ENCODE results near the gene TMEM223.
"Not testable (repeated sequence)": the region's sequence is repeated elsewhere in the genome, so short reads cannot be mapped to it uniquely, and the experiment has no call there.

TMEM223 gene, protein sequence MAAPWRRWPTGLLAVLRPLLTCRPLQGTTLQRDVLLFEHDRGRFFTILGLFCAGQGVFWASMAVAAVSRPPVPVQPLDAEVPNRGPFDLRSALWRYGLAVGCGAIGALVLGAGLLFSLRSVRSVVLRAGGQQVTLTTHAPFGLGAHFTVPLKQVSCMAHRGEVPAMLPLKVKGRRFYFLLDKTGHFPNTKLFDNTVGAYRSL

DNA sequence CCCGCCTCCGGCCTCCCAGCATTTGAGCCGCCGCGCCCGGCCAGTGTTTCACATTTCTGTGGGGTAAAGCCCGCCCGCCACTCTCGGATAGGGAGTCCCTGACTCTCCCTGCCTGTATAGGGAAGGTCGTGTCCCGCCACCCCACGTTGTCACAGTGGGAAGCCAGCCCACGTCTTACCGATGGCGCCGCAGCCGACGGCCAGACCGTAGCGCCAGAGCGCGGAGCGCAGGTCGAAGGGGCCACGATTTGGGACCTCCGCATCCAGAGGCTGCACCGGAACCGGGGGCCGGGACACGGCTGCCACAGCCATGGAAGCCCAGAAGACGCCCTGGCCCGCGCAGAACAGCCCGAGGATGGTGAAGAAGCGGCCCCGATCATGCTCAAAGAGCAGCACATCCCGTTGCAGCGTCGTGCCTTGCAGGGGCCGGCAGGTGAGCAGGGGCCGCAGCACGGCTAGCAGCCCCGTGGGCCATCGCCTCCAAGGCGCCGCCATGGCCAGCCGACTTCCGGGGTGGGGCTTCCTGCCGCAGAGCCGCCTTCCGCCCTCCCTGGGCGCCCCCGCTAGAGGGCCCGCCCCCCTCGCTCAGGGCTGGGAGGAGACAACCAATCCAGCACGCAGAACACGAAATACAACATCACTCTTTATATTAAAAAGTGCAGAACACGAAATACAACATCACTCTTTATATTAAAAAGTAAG, at the start of gene TMEM223:
TSS of gene TMEM223 (minus strand) at position 506 of the 701 bp plus-strand sequence. CDS start at position 494, 12 bp downstream.
- DNase-seq (ENCODE audit: low spot score): peak; percentile 91

DNA sequence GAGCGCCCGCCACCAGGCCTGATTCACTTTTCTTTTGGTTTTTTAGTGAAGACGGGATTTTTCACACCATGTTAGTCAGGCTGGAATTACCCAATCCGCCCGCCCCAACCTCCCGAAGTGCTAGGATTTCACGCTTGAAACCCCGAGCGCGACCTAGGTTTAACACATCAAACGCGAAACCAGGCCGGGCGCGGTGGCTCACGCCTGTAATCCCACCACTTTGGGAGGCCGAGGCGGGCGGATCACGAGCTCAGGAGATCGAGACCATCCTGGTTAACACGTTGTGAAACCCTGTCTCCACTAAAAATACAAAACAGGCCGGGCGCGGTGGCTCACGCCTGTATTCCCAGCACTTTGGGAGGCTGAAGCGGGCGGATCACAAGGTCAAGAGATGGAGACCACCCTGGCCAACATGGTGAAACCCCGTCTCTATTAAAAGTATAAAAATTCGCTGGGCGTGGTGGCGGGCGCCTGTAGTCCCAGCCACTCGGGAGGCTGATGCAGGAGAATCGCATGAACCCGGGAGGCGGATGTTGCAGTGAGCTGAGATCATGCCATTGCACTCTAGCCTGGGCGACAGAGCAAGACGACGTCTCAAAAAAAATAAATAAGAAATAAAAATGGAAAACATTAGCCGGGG, 49.0 kb upstream of the TMEM223 start:
- DNase-seq (ENCODE audit: low spot score): peak; percentile 24

DNA sequence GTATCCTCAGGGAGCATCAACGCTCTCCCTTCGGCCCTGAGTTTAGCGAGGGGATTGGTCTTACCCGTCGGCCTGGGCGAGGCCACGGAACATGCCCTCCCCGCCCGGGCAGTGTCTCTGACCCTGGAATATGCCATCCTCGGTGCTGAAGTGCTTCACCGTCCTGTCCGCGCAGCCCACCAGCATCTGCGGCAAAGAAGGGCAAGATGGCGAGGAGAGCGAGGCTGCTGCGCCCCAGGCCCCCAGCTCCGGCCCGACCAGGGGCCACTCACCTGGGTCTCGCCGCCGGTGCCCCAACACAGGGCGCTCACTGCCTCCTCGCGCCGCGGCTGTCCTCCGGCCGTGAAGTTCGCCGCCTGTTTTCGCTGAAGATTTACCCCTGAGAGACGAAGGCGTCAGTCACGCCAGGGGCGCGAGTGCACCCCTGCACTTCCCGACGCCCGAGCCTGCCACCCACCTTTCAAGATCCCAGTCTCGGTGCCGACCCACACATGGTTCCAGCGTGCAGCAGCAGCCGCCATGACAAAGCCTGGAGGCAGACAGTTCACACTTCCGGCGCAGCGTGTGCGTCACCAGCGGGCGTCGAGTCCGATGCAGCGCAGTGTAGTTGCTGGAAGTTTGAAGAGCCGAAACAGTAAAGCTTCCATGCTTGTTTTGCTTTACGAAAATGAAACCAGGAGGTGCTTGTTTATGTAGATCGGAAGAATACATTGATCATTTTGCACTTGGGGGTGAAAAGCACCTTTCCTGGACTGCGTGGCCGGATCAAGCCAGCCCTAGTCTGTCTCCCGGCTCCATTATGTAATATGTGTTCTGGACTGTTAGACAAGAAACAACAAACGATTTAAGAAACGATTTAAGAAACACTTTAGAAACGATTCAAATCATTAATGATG, 47.5 kb upstream of the TMEM223 start, which contains the start of gene WDR74:
TSS of gene WDR74 (minus strand) at position 541 of the 896 bp plus-strand sequence. CDS start at position 521, 20 bp downstream.
- peak; percentile 89 for DNase-seq (ENCODE audit: low spot score)

DNA sequence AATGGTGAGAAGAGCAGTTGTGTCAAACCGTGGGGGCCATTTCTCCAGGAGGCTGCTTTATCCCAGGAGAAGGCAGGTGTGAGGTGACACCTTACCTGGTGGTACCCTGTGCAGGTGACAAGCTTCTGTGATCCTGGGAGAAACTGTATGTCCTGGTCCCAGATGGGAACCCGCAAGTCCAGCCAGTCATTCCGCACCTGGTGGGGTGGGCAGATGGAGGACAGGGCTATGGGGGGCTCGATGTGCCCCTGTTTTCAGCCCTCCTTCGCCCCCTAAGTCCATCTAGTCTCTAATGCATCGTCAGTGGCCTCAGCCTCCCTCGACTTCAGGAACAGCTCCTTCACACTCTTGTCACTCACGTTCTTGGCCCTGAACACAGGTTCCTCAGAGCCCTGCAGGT, 43.5 kb upstream of the TMEM223 start:
- DNase-seq (ENCODE audit: low spot score): no peak

DNA sequence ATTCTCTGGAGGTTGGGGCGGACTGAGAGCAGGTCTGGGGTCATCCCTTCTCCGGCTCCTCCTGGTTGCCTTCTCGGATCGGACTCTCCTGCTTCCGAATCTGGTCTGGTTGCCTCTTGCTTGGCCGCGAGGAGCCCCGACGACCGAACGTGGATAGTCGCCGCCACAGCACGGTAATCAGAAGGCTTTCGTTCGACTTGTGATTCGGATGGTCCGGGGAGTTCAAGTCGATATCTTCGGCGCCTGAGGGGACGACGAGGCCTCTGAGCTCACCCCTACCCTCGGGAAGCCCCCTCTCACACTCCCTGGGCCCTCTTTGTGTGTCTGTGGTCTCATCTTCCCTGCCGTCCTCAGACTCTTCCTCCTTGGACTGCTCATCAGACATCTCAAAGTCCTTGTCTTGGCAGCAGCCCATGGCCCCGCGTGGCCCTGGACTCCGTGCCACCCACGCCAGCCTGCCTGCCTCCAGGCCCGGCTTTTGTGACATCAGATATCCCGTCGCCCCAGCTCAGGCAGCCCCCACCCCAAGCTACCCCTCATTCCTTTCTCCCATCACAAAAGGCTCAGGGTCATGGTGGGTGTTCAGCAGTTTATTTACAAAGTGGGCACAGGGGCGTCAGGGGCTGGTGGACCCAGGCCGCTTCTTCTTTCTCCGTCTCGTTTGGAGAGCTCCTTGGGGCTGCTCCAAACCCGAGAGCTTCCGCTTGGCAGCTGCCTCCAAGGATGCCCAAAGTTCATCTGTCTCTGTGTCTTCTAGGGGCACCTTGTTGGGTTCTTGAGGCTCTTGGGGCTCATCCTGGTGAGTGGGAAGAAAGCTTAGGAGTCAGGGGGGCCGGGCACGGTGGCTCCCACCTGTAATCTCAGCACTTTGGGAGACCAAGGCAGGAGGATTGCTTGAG, 40.8 kb upstream of the TMEM223 start, which contains the start of gene TEX54:
TSS of gene TEX54 (minus strand) at position 506 of the 899 bp plus-strand sequence.
- DNase-seq (ENCODE audit: low spot score): no peak

DNA sequence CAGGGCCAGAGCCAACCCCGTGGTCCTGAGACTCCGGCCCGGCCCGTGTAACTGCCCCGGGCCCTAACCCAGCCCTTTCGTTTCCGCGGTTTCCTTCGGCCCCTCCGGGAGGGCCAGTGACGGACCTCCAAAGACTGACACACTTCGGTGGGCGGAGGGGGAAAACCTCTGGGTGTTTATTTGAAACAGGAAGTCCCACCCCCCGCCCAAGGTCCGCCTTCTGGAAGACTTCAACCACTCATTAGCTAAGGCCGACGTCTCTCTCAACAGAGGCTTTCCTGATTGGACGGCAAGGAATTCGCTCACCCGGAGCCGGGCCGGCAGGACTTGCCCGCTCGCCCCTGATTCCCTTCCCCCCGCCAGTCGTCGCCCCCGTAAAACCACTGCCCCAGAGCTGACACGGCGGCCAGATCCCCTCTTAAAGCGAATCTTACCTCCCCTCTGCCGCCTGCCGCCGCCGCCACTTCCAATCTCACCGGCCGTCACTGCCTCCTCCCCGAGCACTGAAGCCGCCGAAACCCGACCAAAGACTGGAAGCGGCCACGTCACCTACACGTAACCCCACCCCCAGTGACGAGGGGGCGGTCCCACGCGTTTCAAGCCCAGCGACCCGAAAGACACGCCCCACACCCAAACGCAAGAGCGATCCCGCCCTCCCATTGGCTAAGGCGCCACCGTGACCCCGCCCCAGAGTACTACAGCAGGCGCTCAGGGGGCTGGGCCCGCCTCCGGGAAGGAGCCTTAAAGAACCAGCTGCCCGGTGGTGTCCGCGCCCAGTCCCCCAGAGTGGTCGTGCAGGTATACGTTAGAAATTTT, 39.9 kb upstream of the TMEM223 start, which contains the start of gene STX5:
TSS of gene STX5 (minus strand) at position 532 of the 816 bp plus-strand sequence. CDS start 808 bp downstream, outside the sequence.
- peak; percentile 98 for DNase-seq (ENCODE audit: low spot score)

DNA sequence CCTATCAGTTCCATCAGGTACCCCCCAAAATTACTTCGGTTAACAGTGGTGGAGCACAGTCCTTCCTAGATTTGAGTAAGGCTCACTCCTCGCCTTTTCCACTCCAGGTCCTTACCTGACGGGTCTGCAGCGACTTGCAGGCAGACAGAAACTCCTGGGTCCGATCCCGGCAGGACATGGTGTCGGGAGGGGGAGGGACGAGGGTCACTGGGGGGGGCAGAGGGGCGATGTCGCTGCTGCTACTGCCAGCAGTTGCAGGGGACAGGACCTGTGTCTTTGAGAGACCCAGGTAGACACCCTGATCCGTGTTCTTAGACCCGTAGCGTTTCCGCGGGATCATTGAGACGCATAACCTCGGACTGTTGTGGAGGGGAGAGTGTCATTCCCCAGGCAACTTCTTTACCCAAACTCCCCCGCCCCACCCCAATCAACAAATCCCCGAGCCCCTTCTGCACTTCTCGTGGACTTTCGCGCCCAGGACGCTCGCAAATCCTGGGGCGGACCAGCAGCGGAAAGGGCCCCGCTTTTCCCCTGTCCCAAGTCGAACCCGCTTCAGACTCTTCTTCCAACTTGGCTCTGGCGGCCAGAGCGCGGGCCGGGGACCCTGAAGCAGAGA, 39.2 kb upstream of the TMEM223 start:
- peak; percentile 51 for DNase-seq (ENCODE audit: low spot score)

DNA sequence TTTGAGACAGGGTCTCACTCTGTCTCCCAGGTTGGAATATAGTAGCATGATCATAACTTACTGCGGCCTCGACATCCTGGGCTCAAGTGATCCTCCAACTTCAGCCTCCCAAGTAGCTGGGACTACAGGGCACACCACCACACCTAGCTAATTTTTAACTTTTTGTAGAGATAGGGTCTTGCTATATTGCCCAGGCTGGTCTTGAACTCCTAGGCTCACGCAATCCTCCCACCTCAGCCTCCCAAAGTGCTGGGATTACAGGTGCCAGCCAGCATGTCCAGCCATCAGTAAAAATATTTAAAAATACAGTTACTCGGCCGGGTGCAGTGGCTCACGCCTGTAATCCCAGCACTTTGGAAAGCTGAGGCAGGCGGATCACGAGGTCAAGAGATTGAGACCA, 36.3 kb upstream of the TMEM223 start:
- not testable (repeated sequence) for DNase-seq (ENCODE audit: low spot score)

DNA sequence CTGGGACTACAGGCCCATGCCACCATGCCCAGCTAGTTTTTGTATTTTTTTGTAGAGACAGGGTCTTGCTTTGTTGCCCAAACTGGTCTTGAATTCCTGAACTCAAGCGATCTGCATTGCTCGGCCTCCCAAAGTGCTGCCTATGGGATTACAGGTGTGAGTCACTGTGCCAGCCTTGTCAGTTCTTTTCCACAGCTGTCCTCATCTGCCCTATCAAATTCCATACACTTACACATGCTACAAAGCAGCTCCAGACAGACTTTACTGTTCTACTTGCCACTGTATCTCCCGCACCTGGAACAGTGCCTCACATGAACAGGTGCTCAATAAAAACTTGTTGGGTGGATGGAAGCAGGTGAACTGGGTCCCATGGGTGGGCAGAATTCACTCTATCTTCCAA, 31.9 kb upstream of the TMEM223 start:
- no peak for DNase-seq (ENCODE audit: low spot score)

DNA sequence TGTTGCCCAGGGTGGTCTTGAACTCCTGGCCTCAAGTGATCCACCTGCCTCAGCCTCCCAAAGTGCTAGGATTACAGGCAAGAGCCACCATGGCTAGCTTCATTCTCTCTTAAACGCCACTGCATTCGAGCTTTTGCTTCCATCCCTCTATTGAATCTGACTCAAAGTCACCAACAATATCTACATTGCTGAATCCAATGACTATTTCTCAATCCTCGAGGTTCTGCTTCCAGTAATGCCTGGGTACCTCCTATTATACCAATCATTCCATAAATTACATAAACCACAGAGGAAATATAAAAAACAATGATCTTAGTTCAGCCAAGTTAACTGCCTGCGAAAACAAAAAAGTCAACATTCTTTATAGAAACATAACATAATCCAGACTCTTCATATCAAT, 25.3 kb upstream of the TMEM223 start:
- no peak for DNase-seq (ENCODE audit: low spot score)

DNA sequence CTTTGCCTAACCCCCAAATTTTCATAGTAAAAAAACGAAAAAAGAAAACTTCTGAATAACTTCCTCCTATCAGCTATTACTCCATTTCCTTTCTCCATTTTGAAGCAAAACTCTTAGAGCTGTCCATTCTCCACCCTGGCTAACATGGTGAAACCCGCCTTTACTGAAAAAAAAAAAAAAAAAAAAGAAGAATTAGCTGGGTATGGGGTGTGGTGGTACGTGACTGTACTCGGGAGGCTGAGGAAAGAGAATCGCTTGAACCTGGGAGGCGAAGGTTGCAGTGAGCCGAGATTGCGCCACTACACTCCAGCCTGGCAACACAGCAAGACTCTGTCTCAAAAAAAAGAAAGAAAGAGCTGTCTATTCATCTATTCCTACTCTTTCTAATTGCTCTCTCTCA, 24.8 kb upstream of the TMEM223 start:
- no peak for DNase-seq (ENCODE audit: low spot score)

DNA sequence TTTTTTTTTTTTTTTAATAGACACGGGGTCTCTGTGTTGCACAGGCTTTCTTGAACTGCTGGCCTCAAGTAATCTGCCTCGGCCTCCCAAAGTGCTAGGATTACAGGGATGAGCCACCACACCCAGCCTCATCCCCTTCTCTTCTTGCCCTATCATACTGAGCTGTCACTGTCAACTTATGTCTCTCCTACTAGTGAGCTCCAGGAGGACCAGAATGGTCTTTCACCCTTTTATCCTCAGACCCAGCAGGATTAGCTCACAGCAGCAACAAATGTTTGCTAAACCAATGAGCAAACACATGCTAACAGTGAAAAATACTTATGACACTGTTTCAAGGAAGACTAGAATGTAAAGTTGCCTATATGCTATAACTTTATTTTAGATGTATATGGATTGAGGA, 19.9 kb upstream of the TMEM223 start:
- no peak for DNase-seq (ENCODE audit: low spot score)

DNA sequence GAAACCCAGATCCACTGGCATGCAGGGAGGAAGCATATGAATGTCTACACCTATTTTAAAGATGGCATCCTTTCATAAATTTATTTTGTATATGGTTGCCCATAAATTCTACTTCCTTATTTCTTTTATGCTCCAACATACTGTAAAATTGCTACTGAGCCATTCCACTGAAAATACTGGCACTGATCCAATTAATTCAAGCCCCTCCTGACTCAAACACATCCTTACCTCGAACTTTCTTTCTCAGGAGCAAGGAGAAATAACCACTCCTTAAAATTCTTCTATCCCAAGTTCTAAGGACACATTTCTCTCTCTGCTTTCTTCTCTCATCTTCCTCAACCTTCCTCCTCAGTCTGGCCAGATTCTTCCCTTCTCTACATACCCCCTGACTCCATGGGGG, 18.9 kb upstream of the TMEM223 start:
- no peak for DNase-seq (ENCODE audit: low spot score)

DNA sequence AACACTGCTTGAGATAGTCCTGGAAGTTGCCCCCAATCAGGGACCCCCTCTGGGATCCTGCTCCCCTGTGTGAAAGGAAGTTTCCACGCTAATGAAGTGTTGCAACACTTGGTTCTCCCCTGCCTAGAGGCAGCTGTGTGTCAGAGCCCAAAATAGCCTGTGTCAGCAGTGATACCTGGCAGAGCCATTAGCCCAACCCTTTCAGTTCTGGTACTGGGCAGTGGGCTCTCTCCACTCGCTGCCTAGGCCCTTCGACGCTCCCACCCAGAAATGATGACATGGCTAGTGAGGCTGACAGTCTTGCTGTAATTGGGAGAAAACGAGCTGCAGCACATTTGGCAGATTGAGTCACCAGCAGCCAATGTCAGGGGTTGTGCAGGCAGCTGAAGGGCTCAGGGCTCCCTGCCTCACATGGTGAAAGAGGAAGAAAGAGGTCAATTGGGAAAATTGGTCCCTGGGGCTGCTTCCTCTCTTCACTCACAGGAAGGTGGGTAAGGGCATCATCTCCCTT, 14.9 kb upstream of the TMEM223 start:
- DNase-seq (ENCODE audit: low spot score): no peak

DNA sequence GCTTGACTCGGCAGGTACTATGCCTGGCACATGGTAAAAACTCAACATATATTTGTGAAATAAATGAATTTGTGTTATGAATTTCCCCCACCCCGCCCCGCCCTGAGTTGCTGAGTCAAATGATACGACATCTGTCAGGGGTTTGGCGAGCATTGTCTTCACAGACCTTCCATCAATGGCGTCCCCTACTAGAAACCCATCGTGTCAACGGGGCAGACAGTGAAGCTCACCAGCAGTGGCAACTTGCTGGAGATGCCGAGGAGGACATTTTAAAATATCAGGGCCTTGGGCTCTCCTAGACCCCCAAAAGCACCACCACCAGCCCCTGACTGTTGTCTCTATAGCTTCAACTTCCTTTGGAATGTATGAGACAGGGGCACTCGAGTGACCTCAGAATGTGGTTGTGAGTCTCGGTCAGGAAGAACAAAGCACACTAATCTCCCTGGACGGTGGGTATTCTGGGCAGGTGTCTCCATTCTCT, 14.2 kb upstream of the TMEM223 start:
- peak; percentile 42 for DNase-seq (ENCODE audit: low spot score)

DNA sequence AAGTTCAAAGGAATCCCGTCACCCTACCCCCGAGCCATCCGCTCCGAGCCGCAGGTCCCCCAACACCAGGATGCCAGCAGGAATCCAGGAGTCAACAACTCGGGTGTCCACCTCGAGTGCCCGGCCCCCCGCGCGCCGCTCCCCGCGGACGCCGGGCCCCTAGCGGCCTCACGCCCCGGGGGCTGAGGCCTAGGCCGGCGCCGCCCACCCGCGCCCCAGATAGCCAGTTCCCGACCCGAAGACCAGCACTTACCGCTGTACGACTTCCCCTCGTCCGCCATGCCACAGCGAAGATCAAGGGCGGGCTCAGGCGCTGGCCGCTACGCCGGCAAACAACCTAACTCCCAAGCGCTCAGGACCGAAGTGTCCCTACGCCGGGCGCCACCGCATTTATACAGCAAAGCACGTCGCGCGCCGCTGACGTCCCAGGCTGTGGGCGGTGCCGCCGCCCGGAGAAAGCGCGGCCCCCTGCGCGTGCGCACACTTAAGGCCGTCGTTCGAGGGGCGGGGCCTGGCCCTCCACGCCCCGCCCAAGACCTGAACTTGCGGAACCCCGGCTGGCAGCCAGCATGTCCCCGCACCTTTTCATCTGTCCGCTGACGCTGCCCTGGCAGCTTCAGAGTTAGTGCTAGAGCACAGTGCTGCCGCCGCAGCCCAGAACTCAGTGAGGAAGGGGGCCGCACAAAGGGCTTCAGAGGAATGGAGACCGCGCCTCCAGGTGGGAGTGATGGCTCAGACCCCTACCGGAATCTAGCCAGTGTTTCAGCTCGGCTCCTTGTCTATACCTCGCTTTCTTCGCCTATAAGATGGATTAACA, 13.5 kb upstream of the TMEM223 start, which contains the start of gene NXF1:
TSS of gene NXF1 (minus strand) at position 365 of the 817 bp plus-strand sequence. CDS start at position 281, 84 bp downstream.
- peak; percentile 98 for DNase-seq (ENCODE audit: low spot score)

DNA sequence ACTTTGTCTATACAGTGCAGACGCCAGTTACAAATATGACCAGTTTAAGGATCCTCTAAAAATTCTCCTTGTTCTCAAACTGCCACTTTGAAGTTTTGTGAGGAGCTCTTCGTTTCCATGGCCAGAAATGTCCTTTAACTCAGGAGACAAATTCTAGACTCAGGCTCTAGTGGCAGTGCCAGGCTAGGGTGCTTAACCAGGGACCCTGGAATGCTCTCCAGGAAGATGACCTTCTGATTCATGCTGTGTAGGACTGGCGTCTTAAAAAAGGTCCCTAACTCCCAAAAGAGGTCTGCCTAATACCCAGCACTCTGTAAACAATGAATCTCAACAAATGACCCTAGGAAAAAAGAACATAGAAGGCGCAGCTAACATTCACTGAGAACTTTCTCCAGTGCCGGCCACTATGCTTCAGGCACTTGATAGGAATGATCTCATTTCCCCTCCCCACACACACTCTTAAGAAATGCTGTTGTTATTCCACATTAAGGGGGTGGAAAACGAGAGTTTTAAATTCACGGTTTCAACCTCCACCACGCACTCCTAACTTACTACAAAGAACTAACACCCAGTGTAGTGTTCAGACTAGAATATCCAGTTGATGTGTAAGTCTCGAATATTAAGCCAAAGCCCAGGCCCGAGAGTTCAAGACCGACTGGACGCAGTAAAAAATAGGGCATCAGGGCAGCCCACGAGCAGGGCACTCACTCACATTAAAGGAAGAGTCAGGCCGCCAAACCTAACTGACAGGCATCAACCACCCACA, 12.7 kb upstream of the TMEM223 start:
- DNase-seq (ENCODE audit: low spot score): no peak
